Mesendoderm (in vitro differentiated cells): ENCODE data around the gene CST7.
"Not testable (repeated sequence)": the region's sequence is repeated elsewhere in the genome, so short reads cannot be mapped to it uniquely, and the experiment has no call there.

Experiments used
- DNase-seq: peaks from one replicate; pipeline ENCODE4 v3.0.0; 2013
- H2AK5ac ChIP-seq: 2 replicates; pipeline ENCODE4 v1.6.1; 2013; ENCODE audit warnings: low read length, inconsistent platforms
- H2BK120ac ChIP-seq: 2 replicates; pipeline ENCODE4 v1.6.1; 2013; ENCODE audit warnings: low read depth, mild to moderate bottlenecking, low read length, moderate library complexity, mixed read lengths
- H2BK15ac ChIP-seq: replicated peaks from 2 replicates; pipeline ENCODE4 v1.6.1; 2013; ENCODE audit warnings: low read depth, mild to moderate bottlenecking, moderate library complexity
- H2BK5ac ChIP-seq: 2 replicates; pipeline ENCODE4 v1.6.1; 2013; ENCODE audit warnings: low read length, inconsistent platforms
- H3K18ac ChIP-seq: 2 replicates; pipeline ENCODE4 v1.6.1; 2013; ENCODE audit warnings: mild to moderate bottlenecking, low read length, mixed read lengths
- H3K23ac ChIP-seq: one replicate; pipeline ENCODE4 v1.6.1; 2013; ENCODE audit warnings: low read length
- H3K27ac ChIP-seq: 2 replicates; pipeline ENCODE4 v1.5.1; 2013; ENCODE audit warnings: low read depth, mild to moderate bottlenecking, inconsistent platforms, low read length, moderate library complexity
- H3K27me3 ChIP-seq: 2 replicates; pipeline ENCODE4 v1.6.1; 2013; ENCODE audit warnings: low read length, control low read depth, mild to moderate bottlenecking, inconsistent platforms; ENCODE audit not compliant: insufficient read depth, poor library complexity
- H3K36me3 ChIP-seq: 2 replicates; pipeline ENCODE4 v1.6.1; 2013; ENCODE audit warnings: low read length, inconsistent platforms; ENCODE audit not compliant: control insufficient read depth, insufficient read depth
- H3K4ac ChIP-seq: one replicate; pipeline ENCODE4 v1.6.1; 2013; ENCODE audit warnings: low read depth, mild to moderate bottlenecking, low read length, moderate library complexity
- H3K4me1 ChIP-seq: 2 replicates; pipeline ENCODE4 v1.6.1; 2013; ENCODE audit warnings: low read depth, low read length, inconsistent platforms; ENCODE audit not compliant: control insufficient read depth
- H3K4me2 ChIP-seq: 2 replicates; pipeline ENCODE4 v1.6.1; 2013; ENCODE audit warnings: low read length
- H3K4me3 ChIP-seq: 2 replicates; pipeline ENCODE4 v1.5.1; 2013; ENCODE audit warnings: mild to moderate bottlenecking, low read length
- H3K56ac ChIP-seq: one replicate; pipeline ENCODE4 v1.6.1; 2013; ENCODE audit warnings: low read length
- H3K79me1 ChIP-seq: 2 replicates; pipeline ENCODE4 v1.6.1; 2013; ENCODE audit warnings: low read length, inconsistent platforms
- H3K79me2 ChIP-seq: 2 replicates; pipeline ENCODE4 v1.6.1; 2013; ENCODE audit warnings: mild to moderate bottlenecking, low read length; ENCODE audit not compliant: control insufficient read depth, insufficient read depth
- H3K9ac ChIP-seq: 2 replicates; pipeline ENCODE4 v1.6.1; 2013; ENCODE audit warnings: low read length, inconsistent platforms
- H4K5ac ChIP-seq: one replicate; pipeline ENCODE4 v1.6.1; 2013; ENCODE audit warnings: low read length
- H4K8ac ChIP-seq: one replicate; pipeline ENCODE4 v1.6.1; 2013; ENCODE audit warnings: low read depth, mild to moderate bottlenecking, control low read depth, low read length, moderate library complexity
- WGBS: extraction: QIAGEN DNeasy Blood & Tissue Kit; methylation state at CpG from one replicate; pipeline ENCODE4 v1.1.7; 2013; ENCODE audit warnings: low lambda C conversion rate, missing lambda C conversion rate; ENCODE audit not compliant: insufficient coverage; ENCODE audit errors: extremely low coverage; 5-methylcytosine and 5-hydroxymethylcytosine counted together

CST7 gene

DNA sequence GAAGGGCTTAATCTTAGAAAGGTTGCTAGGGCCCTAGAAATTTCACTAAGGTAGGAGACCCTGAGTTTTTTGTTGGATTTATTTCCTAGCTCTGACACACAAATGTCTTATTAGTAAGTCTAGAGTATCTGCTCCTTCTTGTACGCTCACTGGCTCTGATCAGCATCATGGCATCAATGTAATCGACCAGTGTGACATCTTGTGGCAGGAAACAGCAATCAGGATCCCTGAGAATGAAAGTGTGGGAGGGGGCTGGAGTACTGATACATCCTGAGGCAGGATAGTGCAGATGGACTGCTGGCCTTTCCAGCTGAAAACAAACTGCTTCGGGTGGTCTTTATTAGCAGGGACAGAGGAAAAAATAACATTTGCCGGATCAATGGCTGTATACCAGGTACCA, 10.0 kb upstream of the CST7 start:
- no peak overlapping the region for H3K23ac ChIP-seq
- no peak overlapping the region for H3K4me2 ChIP-seq
- no peak overlapping the region for H3K4ac ChIP-seq
- no peak overlapping the region for H3K4me3 ChIP-seq
- H2BK120ac ChIP-seq = no peak overlapping the region
- no peak overlapping the region for H2BK5ac ChIP-seq
- H2AK5ac ChIP-seq = no peak overlapping the region
- H3K4me1 ChIP-seq = no peaks in the 10 kb centered on the region
- no peak overlapping the region for H4K8ac ChIP-seq
- no peaks in the 10 kb centered on the region for H3K79me2 ChIP-seq
- no peak overlapping the region for H3K18ac ChIP-seq
- H3K27me3 ChIP-seq = no peaks in the 10 kb centered on the region
- no peaks in the 10 kb centered on the region for H3K79me1 ChIP-seq
- H4K5ac ChIP-seq = no peak overlapping the region
- no CpG with 5 or more reads among the region's 4 CpGs for WGBS
- no peak overlapping the region for H2BK15ac ChIP-seq
- H3K27ac ChIP-seq = no peak overlapping the region
- H3K9ac ChIP-seq = no peak overlapping the region
- DNase-seq = no peak
- no peaks in the 10 kb centered on the region for H3K36me3 ChIP-seq
- H3K56ac ChIP-seq = no peak overlapping the region

- Histone ChIP-seq H2BK5ac (no peak overlapping the region), H4K5ac (no peak overlapping the region), H3K4ac (no peak overlapping the region), H3K79me1 (no peaks in the 10 kb centered on the region), H2BK120ac (no peak overlapping the region), H3K23ac (no peak overlapping the region), H2AK5ac (no peak overlapping the region), H3K4me1 (no peaks in the 10 kb centered on the region), H3K36me3 (no peaks in the 10 kb centered on the region), H3K56ac (no peak overlapping the region), H3K9ac (no peak overlapping the region), H4K8ac (no peak overlapping the region), H3K4me2 (no peak overlapping the region), H3K27me3 (no peaks in the 10 kb centered on the region), H3K18ac (no peak overlapping the region), H3K27ac (no peak overlapping the region), H3K4me3 (no peak overlapping the region), H3K79me2 (no peaks in the 10 kb centered on the region), H2BK15ac (no peak overlapping the region)
- WGBS = no CpG with 5 or more reads among the region's 6 CpGs
- DNase-seq = no peak
These were observed 6.4 kb upstream of the CST7 start for GRCh38 chr20:24942679-24943078.

DNA sequence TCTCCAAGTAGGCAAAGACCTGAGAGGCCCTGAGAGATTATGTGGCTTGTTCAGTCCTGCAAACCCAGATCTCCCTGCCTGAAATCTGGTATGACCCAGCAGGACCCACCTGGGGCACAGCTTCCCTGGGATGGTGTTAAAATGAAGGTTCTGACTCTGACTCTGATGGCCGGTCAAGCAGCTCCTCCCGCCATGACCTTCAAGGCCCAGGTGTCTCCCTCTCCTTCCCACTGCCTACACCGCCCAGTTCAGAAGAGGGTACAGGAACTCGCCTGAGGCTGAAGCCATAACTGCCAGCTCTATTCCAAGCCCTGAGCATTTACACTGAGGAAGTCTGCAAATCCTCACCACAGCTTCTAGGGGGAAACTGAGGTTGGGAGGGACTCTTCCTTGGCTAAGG, 5.9 kb upstream of the CST7 start:
- Histone ChIP-seq H3K4me1 (no peaks in the 10 kb centered on the region), H3K79me1 (no peaks in the 10 kb centered on the region), H3K18ac (no peak overlapping the region), H3K36me3 (no peaks in the 10 kb centered on the region), H3K23ac (no peak overlapping the region), H3K4me3 (no peak overlapping the region), H3K4ac (no peak overlapping the region), H2AK5ac (no peak overlapping the region), H3K79me2 (no peaks in the 10 kb centered on the region), H3K27ac (no peak overlapping the region), H2BK15ac (no peak overlapping the region), H3K9ac (no peak overlapping the region), H2BK120ac (no peak overlapping the region), H3K4me2 (no peak overlapping the region), H4K5ac (no peak overlapping the region), H3K27me3 (no peaks in the 10 kb centered on the region), H2BK5ac (no peak overlapping the region), H4K8ac (no peak overlapping the region), H3K56ac (no peak overlapping the region)
- no CpG with 5 or more reads among the region's 4 CpGs for WGBS
- no peak for DNase-seq

DNA sequence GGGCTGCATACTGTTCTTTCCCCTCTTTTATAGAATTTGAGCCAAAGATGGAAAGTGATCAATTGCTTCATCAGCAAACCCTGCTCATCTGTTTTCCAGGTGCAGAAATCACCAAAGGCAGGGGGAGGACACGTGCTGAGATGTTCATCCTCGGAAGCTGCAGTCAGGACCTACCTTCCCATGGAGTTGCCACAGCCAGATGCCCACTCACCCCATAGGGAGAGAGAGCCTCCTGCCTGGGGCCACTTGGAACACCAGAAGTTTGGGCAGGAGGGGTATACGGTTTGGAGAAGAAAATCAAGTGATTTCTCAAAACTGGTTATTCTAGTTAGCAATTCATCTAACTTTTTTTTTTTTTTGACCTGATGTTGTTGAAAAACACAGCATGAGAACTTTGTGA, 5.3 kb upstream of the CST7 start:
- no peak overlapping the region for H4K5ac ChIP-seq
- WGBS = no CpG with 5 or more reads among the region's 3 CpGs
- no peaks in the 10 kb centered on the region for H3K27me3 ChIP-seq
- H3K79me2 ChIP-seq = no peaks in the 10 kb centered on the region
- no peaks in the 10 kb centered on the region for H3K79me1 ChIP-seq
- H2AK5ac ChIP-seq = no peak overlapping the region
- no peaks in the 10 kb centered on the region for H3K36me3 ChIP-seq
- H3K23ac ChIP-seq = no peak overlapping the region
- DNase-seq = no peak
- H3K18ac ChIP-seq = no peak overlapping the region
- H2BK120ac ChIP-seq = no peak overlapping the region
- H3K4ac ChIP-seq = no peak overlapping the region
- H3K9ac ChIP-seq = no peak overlapping the region
- H3K56ac ChIP-seq = no peak overlapping the region
- H2BK15ac ChIP-seq = no peak overlapping the region
- H2BK5ac ChIP-seq = no peak overlapping the region
- no peaks in the 10 kb centered on the region for H3K4me1 ChIP-seq
- H3K4me3 ChIP-seq = no peak overlapping the region
- H3K4me2 ChIP-seq = no peak overlapping the region
- no peak overlapping the region for H3K27ac ChIP-seq
- no peak overlapping the region for H4K8ac ChIP-seq

- not testable (repeated sequence) for DNase-seq, H3K4me3 ChIP-seq, H3K27ac ChIP-seq, H3K4ac ChIP-seq, H4K8ac ChIP-seq, H2BK5ac ChIP-seq, H2AK5ac ChIP-seq, H2BK15ac ChIP-seq, H3K18ac ChIP-seq, H4K5ac ChIP-seq, H3K56ac ChIP-seq, H3K79me2 ChIP-seq, H3K27me3 ChIP-seq, H3K4me1 ChIP-seq, H2BK120ac ChIP-seq, H3K9ac ChIP-seq, H3K23ac ChIP-seq, H3K36me3 ChIP-seq, H3K79me1 ChIP-seq, H3K4me2 ChIP-seq
- no CpG with 5 or more reads among the region's 1 CpG for WGBS
These were observed 2.7 kb upstream of the CST7 start for GRCh38 chr20:24946376-24946775.

DNA sequence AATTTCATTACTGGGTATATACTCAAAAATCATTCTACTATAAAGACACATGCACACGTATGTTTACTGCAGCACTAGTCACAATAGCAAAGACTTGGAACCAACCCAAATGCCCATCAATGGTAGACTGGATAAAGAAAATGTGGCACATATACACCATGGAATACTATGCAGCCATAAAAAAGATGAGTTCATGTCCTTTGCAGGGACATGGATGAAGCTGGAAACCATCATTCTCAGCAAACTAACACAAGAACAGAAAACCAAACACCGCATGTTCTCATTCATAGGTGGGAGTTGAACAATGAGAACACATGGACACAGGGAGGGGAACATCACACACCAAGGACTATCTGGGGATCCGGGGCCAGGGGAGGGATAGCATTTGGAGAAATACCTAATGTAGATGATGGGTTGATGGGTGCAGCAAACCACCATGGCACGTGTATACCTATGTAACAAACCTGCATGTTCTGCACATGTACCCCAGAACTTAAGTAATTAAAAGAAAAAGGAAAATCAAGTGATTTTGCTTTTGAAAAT, 602 bp upstream of the CST7 start:
- H4K5ac ChIP-seq, H3K4me2 ChIP-seq, H3K23ac ChIP-seq, H3K4ac ChIP-seq, H3K27ac ChIP-seq, H2BK15ac ChIP-seq, H3K79me2 ChIP-seq, H3K36me3 ChIP-seq, H3K56ac ChIP-seq, H3K27me3 ChIP-seq, H3K4me1 ChIP-seq, H4K8ac ChIP-seq, H3K79me1 ChIP-seq, DNase-seq, H3K9ac ChIP-seq, H3K4me3 ChIP-seq, H2BK5ac ChIP-seq, H3K18ac ChIP-seq, H2AK5ac ChIP-seq, H2BK120ac ChIP-seq: not testable (repeated sequence)
- no CpG with 5 or more reads among the region's 4 CpGs for WGBS
